ENCODE results near the gene PLVAP.

Gene PLVAP
- long read RNA-seq, donor 1, transcript PLVAP-201 (6 exons, 2,305 nt), result major isoform, 52 of 137 reads
- long read RNA-seq, donor 1, partial matches to known transcripts, result 85 of 137 reads
- long read RNA-seq, donor 1, other reads (novel, unspliced or antisense), result 0 of 137 reads
- long read RNA-seq, donor 2, transcript PLVAP-201 (6 exons, 2,305 nt), result major isoform, 31 of 110 reads
- long read RNA-seq, donor 2, partial matches to known transcripts, result 79 of 110 reads
- long read RNA-seq, donor 2, other reads (novel, unspliced or antisense), result 0 of 110 reads
- long read RNA-seq, donor 3, transcript PLVAP-201 (6 exons, 2,305 nt), result major isoform, 14 of 62 reads
- long read RNA-seq, donor 3, partial matches to known transcripts, result 48 of 62 reads
- long read RNA-seq, donor 3, other reads (novel, unspliced or antisense), result 0 of 62 reads
- long read RNA-seq, donor 4, transcript PLVAP-201 (6 exons, 2,305 nt), result major isoform, 31 of 96 reads
- long read RNA-seq, donor 4, partial matches to known transcripts, result 65 of 96 reads
- long read RNA-seq, donor 4, other reads (novel, unspliced or antisense), result 0 of 96 reads
- long read RNA-seq, donor 5, transcript PLVAP-201 (6 exons, 2,305 nt), result major isoform, 54 of 80 reads
- long read RNA-seq, donor 5, partial matches to known transcripts, result 26 of 80 reads
- long read RNA-seq, donor 5, other reads (novel, unspliced or antisense), result 0 of 80 reads
- long read RNA-seq, donor 6, transcript PLVAP-201 (6 exons, 2,305 nt), result major isoform, 38 of 201 reads
- long read RNA-seq, donor 6, partial matches to known transcripts, result 163 of 201 reads
- long read RNA-seq, donor 6, other reads (novel, unspliced or antisense), result 0 of 201 reads
- long read RNA-seq, donor 7, result 0 reads
- long read RNA-seq, donor 8, transcript PLVAP-201 (6 exons, 2,305 nt), result major isoform, 37 of 102 reads
- long read RNA-seq, donor 8, partial matches to known transcripts, result 60 of 102 reads
- long read RNA-seq, donor 8, other reads (novel, unspliced or antisense), result 5 of 102 reads

DNA sequence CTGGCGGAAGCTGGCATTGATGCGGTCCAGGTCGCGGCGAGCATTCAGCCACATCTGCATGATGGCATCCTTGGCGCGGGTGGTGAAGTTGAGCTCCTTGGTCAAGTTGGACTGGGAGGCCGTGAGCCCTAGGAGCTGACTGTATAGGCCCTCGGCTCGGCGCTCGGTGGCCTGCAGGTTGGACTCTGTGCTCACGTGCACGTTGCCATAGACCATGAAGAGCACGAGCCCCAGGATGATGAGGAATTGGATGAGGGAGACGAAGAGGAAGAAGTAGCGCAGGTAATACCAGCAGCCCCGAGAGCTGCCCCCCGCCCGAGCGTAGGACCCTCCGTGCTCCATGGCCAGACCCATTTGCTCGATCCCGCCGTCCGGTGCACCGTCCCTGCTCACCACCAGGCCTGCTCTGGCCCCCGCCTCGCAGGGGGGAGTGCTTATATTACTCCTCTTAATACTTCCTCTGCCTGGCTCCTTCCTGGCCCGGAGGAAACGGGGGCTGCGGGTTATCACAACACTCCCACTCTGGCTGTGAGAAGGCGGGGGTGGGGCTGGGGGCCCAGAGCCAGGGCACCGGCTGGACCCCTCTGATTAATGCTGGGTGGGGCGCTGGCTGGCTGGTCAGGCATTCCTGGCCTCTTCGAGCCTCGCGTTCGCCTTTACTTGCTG lies at the start of gene PLVAP:
PLVAP (minus strand) TSS at position 408 of the 666 bp plus-strand sequence; CDS start at position 354, 54 bp downstream.
- peak; percentile 56 for DNase-seq

- DNase-seq, result peak; percentile 62
Measured at GRCh38 chr19:17424743-17425365, 47.7 kb upstream of the PLVAP start.

DNA sequence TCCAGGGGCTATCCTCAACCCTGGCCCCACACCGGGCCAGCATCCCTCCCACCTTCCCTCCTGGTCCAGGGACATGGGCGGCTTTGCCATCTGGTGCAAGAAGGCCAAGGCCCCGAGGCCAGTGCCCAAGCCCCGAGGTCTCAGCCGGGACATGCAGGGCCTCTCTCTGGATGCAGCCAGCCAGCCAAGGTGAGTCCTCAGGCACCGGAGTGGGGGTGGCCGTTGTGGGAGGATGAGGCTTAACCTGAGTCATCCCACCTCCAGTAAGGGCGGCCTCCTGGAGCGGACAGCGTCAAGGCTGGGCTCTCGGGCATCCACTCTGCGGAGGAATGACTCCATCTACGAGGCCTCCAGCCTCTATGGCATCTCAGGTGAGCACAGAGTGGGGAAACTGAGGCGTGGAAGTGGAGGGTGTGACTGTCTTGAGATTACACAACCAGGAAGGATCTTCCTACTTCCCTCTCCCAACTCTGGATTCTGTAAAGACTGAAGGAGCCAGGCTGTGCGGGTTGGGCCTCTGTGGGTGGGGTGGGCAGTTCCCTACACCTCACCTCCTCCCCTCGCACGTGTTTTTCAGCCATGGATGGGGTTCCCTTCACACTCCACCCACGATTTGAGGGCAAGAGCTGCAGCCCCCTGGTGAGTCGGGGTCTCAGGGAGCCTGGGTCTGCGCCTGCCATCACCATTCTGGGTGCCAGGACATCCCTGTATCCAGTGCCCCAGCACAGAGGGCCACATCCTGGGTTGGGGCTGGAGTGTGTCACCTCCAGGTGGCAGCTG lies 46.5 kb upstream of the PLVAP start:
- no peak for DNase-seq

DNA sequence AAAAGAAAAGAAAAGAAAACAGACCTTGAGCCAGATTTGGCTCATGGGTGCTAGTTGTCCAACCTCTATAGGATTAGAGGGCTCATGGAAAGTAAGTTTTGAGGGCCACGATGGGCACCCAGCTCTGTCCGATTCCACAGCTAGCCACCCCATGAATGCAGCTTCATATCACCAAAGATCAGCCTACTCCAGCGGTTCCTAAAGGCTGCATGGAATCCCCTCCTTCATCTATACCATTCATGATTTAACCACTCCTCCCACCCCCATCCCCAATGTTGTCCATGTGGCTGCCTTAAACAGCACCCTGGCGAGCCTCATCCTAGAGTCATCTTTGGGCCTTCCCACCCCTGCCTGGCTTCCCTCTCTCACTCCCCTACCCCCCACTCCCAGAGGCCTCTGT lies 44.8 kb upstream of the PLVAP start:
- no peak for DNase-seq

DNA sequence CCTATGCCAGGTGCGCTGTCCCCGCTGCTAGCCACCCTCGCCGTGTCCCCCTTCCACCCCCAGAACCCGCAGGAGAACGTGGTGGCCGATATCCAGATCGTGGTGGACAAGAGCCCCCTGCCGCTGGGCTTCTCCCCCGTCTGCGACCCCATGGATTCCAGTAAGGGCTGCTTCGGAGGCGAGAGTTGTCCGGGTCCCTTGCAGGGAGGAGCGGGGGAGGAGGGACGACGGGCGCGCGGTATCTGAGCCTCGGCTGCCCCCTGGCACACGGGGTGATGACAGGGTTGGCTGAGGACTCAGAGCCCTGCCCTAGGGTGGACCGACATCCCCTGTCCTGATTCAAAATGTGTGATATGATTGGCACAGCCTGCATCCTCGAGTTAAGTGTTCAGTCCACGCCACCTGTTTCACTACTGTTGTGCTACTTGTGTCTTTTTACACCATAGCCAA lies 43.4 kb upstream of the PLVAP start:
- peak; percentile 78 for DNase-seq

- peak; percentile 91 for DNase-seq
Measured at GRCh38 chr19:17419621-17420474, 42.7 kb upstream of the PLVAP start, which contains the start of gene MVB12A. Gene MVB12A, plus strand, starts transcription at chr19:17420047. Its CDS starts 89 bp downstream, at chr19:17420136.

GRCh38 chr19:17419154-17419620 lies 42.0 kb upstream of the PLVAP start:
- DNase-seq, result no peak

DNA sequence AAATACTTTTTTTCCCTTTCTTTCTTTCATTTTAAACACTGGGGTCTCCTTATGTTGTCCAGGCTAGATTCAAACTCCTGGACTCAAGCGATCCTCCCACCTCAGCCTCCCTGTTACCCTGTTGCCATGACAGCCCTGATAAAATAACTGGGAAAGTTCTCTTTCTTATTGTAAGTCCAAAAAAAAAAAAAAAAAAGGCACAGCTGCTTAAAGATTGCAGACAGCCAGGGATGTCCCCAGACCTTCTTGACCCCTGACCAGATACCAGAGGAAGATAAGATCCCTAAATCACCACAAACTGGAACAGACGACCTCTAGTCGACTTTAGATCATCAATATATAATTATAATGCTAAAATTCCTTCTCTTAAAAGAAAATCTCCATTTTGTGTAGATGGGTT lies 41.6 kb upstream of the PLVAP start:
- no peak for DNase-seq

DNA sequence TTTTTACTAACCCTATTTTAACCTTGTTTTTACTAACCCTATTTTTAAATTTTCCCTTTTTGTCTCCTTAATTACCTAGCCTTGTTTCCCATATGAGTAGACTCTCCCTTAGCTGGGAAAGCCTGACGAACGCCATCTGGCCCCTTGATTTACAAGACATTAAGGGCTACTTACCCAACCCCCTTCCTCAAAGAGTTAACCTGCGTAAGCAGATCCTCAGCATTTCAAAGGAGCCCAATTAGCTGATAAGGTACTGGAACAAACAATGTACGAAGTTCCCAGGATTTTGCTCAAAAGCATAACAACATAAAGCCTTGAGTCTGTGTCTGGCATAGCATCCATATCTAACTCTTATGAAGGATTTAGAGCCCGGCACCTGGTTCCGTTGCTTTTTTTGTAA lies 38.0 kb upstream of the PLVAP start:
- no peak for DNase-seq

DNA sequence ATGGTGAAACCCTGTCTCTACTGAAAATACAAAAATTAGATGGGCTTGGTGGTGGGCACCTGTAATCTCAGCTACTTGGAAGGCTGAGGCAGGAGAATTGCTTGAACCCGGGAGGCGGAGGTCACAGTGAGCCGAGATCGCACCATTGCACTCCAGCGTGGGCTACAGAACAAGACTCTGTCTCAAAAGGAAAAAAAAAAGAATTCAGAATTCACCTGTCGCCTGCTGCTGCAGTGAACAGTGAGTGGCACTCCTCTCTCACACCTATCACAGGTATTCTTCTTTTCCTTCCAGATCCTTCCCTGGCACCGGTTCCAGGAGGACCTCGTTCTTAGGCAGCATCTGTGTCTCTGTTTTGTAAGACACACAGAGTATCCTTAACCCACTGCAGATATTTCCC lies 37.0 kb upstream of the PLVAP start:
- no peak for DNase-seq

DNA sequence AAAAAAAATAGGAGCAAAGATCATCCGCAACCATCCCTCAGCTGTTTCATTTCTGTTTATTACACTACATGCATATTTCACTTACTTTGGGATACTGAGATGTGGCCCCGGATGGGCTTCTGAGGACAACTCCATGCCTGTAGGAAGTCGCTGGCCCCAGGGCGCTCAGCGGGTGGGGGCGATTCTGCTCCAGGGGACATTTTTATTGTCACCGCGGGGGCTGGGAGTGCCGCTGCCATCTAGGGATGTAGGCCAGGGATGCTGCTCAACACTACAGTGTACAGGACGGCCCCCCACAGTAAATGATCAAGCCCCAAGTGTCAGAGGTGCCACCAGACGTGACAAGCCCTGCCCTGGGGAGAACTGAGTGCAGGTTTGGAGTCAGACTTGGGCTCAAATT lies 34.7 kb upstream of the PLVAP start:
- DNase-seq, result no peak

DNA sequence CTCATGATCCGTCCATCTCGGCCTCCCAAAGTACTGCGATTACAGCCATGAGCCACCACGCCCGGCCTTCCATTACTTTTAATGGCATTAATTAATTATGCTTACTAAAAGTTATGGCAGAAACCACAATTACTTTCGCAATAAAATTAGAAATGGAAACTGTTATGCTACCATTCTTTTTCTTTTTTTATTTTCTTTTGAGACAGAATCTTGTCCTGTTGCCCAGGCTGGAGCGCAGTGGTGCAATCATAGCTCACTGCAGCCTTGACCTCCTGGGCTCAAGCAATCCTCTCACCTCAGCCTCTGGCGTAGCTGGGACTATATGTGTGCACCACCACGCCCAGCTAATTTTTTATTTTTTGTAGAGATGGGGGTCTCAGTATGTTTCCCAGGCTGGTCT lies 32.8 kb upstream of the PLVAP start:
- no peak for DNase-seq

DNA sequence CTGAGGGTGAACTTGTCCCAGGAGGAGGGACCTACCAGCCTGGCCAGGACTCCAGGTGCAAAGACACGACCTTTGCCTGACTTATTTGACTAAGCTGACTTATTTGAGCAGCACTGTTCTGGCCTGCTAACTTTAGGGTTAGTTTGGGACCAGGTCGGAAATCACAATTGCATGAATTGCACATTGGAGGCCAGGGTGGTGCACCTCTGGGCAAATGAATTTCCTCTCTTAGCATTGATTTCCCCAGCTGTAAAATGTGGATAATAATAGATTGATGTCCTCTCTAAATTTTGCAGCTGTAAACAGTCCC lies 29.7 kb upstream of the PLVAP start:
- DNase-seq, result no peak

DNA sequence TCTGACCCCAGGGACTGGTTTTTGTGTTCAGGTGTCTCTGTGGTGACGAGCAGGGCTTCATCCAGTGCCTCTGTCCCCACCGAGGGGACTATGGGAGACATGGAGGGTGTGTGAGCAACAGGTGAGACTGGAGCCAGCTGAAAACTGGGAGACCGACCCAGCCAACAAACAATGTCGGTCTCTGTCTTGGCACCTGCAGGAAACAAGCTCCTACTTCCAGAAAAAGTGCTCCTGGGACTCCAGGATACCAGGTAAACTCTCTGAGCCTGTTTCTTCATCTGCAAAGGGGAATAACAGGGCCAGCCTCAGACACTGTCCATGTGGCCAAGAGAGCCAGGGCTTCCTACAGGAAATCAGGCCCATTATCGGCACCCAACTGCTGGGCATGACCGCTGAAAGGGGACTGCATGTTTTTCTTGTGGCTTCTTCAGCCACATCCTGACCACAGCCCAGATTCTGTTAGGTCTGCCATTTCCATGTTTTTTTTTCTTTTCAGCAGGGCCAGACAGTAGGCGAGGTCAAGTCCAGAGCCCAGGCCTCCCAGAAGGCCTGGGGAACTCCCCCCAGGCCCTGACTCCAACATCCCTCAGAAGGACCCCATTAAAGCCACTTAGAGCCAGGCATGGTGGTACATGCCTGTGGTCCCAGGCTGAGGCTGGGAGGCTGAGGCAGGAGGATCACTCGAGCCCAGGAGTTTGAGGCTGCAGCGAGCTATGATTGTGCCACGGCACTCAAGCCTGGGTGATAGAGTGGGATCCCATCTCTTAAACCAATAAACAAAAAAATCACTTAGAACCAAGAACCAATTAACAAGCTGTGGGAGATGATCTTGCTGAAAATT lies 29.1 kb upstream of the PLVAP start:
- DNase-seq, result no peak

DNA sequence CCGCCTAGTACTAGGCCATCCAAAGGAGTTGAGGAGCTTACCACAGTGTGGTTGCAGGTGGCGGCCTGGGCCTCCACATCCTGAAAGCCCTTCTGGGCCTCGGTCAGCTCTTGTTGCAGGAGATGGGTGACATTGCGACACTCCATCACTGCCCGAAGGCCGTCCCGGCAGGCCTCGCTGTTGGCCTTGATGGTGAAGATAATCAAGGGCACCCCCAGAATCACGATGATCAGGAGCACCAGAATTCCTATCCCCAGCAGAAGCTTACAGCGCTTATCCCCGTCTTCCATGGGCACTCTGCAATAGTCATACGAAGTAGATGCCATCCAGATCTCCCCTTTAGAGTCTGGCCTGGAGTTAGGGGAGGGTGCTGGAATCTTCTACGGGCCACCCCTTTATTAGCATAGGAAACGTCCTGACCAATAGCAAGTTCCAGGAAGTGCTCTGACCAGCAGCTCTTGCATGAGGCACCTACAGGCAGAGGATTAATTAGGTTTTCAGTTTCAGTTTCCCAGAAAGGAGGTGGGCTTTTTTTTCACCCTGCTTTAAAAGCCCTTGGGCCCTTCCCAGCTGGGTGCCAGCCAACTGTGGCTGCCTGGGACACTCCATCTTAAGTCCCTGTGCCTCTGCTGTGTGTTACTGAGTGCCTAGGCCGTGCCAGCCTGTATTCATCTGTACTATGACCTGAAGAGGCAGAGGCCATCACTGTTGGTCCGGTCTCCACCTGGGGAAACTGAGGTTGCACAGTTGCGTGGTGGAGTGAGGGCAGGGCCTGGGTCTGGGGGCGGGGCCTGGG lies 28.3 kb upstream of the PLVAP start, which contains the start of gene BST2:
BST2 (minus strand) TSS at position 381 of the 796 bp plus-strand sequence; CDS start at position 326, 55 bp downstream.
- DNase-seq, result no peak

- no peak for DNase-seq
Measured at GRCh38 chr19:17404621-17405249, 27.6 kb upstream of the PLVAP start.

- peak; percentile 37 for DNase-seq
Measured at GRCh38 chr19:17404015-17404414, 26.9 kb upstream of the PLVAP start.

Measured in right kidney (tissue), 9 donors.